Heart right ventricle (tissue), 16 donors: ENCODE results near the gene GRID1. TPM values are rescaled to one million over a fixed set of nuclear protein-coding genes. Genes with fewer than 3 reads are reported as not detected.
A peak's percentile ranks its signal among the peaks of the same experiment; 100 is the strongest.

Experiments used
- ATAC-seq, 8 donors: fragments of 200-7000 bp; cut with Tn5 transposase; one replicate each; pipeline ENCODE4 v1.9.1; 2020; ENCODE audit warnings: mild to moderate bottlenecking in 8 of 8, moderate library complexity in 8 of 8, moderate number of reproducible peaks in 1 of 8
- DNase-seq, 2 donors: peaks; one replicate each; pipeline ENCODE4 v3.0.0-alpha.2; 2020
- H3K27ac ChIP-seq, 10 donors: fragments of 200-600 bp; sonication (generic) in 2 of 10; one replicate each; pipeline versions ENCODE4 v1.5.0 to v1.8.0; 2020 to 2022; ENCODE audit warnings: mild to moderate bottlenecking in 3 of 10
- H3K27me3 ChIP-seq, 7 donors: fragments of 200-600 bp; one replicate each; pipeline ENCODE4 v1.8.0; 2021 to 2022; ENCODE audit warnings: mild to moderate bottlenecking in 2 of 7
- H3K36me3 ChIP-seq, 9 donors: fragments of 200-600 bp; sonication (generic) in 1 of 9; one replicate each; pipeline versions ENCODE4 v1.5.0 to v1.8.0; 2020 to 2022; ENCODE audit warnings: mild to moderate bottlenecking in 2 of 9
- H3K4me1 ChIP-seq, 9 donors: fragments of 200-600 bp; sonication (generic) in 1 of 9; one replicate each; pipeline versions ENCODE4 v1.5.0 to v1.8.0; 2020 to 2022; ENCODE audit warnings: mild to moderate bottlenecking in 4 of 9
- H3K4me3 ChIP-seq, 10 donors: fragments of 200-600 bp; sonication (generic) in 2 of 10; one replicate each; pipeline versions ENCODE4 v1.5.0 to v1.8.0; 2020 to 2022; ENCODE audit warnings: mild to moderate bottlenecking in 7 of 10, moderate library complexity in 2 of 10
- H3K9me3 ChIP-seq, 11 donors: fragments of 200-600 bp in 10 of 11; sonication (generic) in 2 of 11; one replicate each; pipeline versions ENCODE4 v1.5.0 to v1.8.0; 2013 to 2022; ENCODE audit warnings: mild to moderate bottlenecking in 2 of 11, control low read depth in 1 of 11, moderate library complexity in 1 of 11
- WGBS, 2 donors: extraction: QIAGEN DNeasy Blood & Tissue Kit; methylation state at CpG; one replicate each; pipeline ENCODE4 v1.1.7; 2013; ENCODE audit warnings: inconsistent platforms in 1 of 2; 5-methylcytosine and 5-hydroxymethylcytosine counted together
- intact Hi-C, 10 donors: fragments of 100-400 bp; cut with DNase I; formaldehyde crosslinking; loops; one replicate each; pipeline versions ENCODE4 v1.11.1 to v1.14.2; 2022
- polyA plus RNA-seq, 2 donors: library from polyadenylated mRNA; stranded (reverse); fragments of 200-250 nt; gene quantifications; one replicate each; pipeline ENCODE4 v1.2.3, GENCODE V29; 2013
- total RNA-seq, 10 donors: library from RNA; stranded (reverse); fragmentation: NEBNext Ultra II Directional in 3 of 10; extraction: Animal tissue kit (Norgen Biotek cat#: 25700) in 3 of 10; gene quantifications; one replicate each; pipeline versions ENCODE4 v1.2.1 to v1.2.4, GENCODE V29; 2021 to 2023
- TF ChIP-seq, protein P1 (sequence below), 9 donors: fragments of 200-600 bp; sonication (generic) in 2 of 9; IDR thresholded peaks; one replicate each; pipeline versions ENCODE4 v1.5.0 to v1.8.0; 2021 to 2022; ENCODE audit warnings: antibody characterized with exemption in 9 of 9, mild to moderate bottlenecking in 5 of 9, moderate library complexity in 1 of 9
- donor health status: Arrhythmogenic right ventricular cardiomyopathy.
- donor health status: ischemic (EF 13 %, LVEDD 7.1; RV severe dilation, severe dysfunction).
- donor health status: healthy with polysubstance abuse.
- donor health status: DM: no; HTN: yes; CAD: no.
- donor health status: DM: no; HTN: no; CAD: no.
- donor health status: ischemic (EF 25% LVEDD 6.9; RV normal size, moderate dysfunction).
- donor health status: ischemic (EF 25% LVEDD 5.7; RV mildly dilated, moderate dysfunction).
- donor health status: healthy.
- donor health status: DM: yes; HTN: yes; CAD: no.
- donor health status: Ischemic cardiomyopathy.
- donor health status: ischemic (EF 35%, LVEDD 5.7; RV mildly dilated, moderate dysfunction).
- donor health status: nonischemic (EF 11% LVEDD 7.7; RV severe dilation, severe dysfunction).
- donor health status: DM: yes; HTN: yes; CAD: no.
- donor health status: PGD.
- donor health status: ischemic (EF 29% LVEDD 5.4; RV normal size, mild dysfunction).
- donor health status: nonischemic (EF 23%, LVEDD 6.1; RV moderate dilation, normal function).

Gene GRID1
- total and polyA plus RNA-seq, 12 donors = 0.44 to 3.4 (median 1.5) TPM

DNA sequence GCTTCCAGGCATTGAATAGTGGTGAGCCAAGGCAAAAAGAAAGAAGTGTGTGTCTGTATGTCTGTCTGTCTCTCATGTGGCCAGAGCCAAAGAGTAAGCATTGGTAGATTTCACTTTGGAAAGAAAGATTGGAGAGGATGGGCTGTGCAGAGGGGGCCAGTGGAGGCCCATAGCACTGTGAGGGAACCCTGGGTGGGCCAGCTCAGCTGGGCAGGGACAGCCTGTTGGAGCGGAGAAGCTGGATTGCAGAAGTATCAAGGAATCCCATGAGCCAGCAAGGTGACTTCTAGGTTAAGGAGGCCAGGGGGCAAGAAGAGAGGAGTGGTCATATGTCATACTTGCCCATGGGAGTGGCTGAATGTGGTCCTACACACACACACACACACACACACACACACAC, 1.5 kb upstream of the GRID1 start:
- 88 to 100% methylated on average over 1 of the region's 1 CpG for WGBS, 2 donors
- peaks cover 7 to 91% (median 84%) of the 10 kb centered on the region in 7 donors for H3K27me3 ChIP-seq

GRCh38 chr10:86367152-86367951, 757 bp upstream of the GRID1 start:
- H3K36me3 ChIP-seq = no peaks in the 10 kb centered on the region
- no peaks in the 10 kb centered on the region for H3K9me3 ChIP-seq
- DNase-seq = peak in 1 of 2 donors; percentile 38
- intact Hi-C loops = loop anchor here in 5 of 10 donors (5.0 to 10.0 kb wide), 4 partner anchors 263 to 823 kb away; no protein-coding TSS in a partner anchor
- TF ChIP-seq, protein P1, sequence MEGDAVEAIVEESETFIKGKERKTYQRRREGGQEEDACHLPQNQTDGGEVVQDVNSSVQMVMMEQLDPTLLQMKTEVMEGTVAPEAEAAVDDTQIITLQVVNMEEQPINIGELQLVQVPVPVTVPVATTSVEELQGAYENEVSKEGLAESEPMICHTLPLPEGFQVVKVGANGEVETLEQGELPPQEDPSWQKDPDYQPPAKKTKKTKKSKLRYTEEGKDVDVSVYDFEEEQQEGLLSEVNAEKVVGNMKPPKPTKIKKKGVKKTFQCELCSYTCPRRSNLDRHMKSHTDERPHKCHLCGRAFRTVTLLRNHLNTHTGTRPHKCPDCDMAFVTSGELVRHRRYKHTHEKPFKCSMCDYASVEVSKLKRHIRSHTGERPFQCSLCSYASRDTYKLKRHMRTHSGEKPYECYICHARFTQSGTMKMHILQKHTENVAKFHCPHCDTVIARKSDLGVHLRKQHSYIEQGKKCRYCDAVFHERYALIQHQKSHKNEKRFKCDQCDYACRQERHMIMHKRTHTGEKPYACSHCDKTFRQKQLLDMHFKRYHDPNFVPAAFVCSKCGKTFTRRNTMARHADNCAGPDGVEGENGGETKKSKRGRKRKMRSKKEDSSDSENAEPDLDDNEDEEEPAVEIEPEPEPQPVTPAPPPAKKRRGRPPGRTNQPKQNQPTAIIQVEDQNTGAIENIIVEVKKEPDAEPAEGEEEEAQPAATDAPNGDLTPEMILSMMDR (IDR thresholded peaks at IDR 0.05) = no peak
- 9% methylated on average over 62 of the region's 62 CpGs for WGBS, 2 donors
- no peak overlapping the region for H3K27ac ChIP-seq
- H3K4me3 ChIP-seq = peak overlapping the region; percentile 23 to 65 (median 53)
- H3K27me3 ChIP-seq = peaks cover 7 to 91% (median 82%) of the 10 kb centered on the region in 7 donors
- ATAC-seq = peak in 2 of 8 donors; percentile 8 to 21
- peaks cover 0 to 32% (median 20%) of the 10 kb centered on the region in 9 donors for H3K4me1 ChIP-seq

More for the DNA sequence above, 1.5 kb upstream of the GRID1 start:
- Histone ChIP-seq H3K36me3 (no peaks in the 10 kb centered on the region), H3K4me1 (peaks cover 0 to 29% (median 16%) of the 10 kb centered on the region in 9 donors), H3K4me3 (no peak overlapping the region), H3K27ac (no peak overlapping the region), H3K9me3 (no peaks in the 10 kb centered on the region)
- intact Hi-C loops = loop anchor here in 5 of 10 donors (5.0 to 10.0 kb wide), 4 partner anchors 263 to 823 kb away; no protein-coding TSS in a partner anchor
- TF ChIP-seq, protein P1 (IDR thresholded peaks at IDR 0.05) = no peak
- DNase-seq = no peak
- ATAC-seq = no peak

DNA sequence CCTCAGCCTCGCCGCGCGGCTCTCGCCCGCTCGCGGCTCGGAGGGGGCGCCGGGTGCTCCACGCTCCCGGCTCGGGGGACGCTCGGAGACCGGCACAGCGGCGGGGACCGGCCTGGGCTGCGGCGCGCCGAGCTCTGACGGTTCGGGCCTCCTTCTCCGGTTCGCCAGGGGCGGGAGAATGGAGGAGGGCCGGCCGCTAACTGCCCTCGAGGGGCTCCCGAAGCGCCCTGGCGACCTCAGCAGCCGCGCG, 232 bp upstream of the GRID1 start:
- Histone ChIP-seq H3K9me3 (no peaks in the 10 kb centered on the region), H3K36me3 (no peaks in the 10 kb centered on the region), H3K27ac (no peak overlapping the region), H3K4me1 (peaks cover 0 to 38% (median 20%) of the 10 kb centered on the region in 9 donors), H3K4me3 (peak overlapping the region; percentile 23 to 65 (median 53)), H3K27me3 (peaks cover 7 to 91% (median 77%) of the 10 kb centered on the region in 7 donors)
- TF ChIP-seq, protein P1 (IDR thresholded peaks at IDR 0.05) = no peak
- intact Hi-C loops = loop anchor here in 5 of 10 donors (1.0 to 10.0 kb wide), 5 partner anchors 18 to 822 kb away; no protein-coding TSS in a partner anchor
- ATAC-seq = peak in 3 of 8 donors; percentile 35 to 44 (median 42)
- WGBS, 2 donors = 1% methylated on average over 29 to 38 of the region's 38 CpGs
- no peak for DNase-seq

DNA sequence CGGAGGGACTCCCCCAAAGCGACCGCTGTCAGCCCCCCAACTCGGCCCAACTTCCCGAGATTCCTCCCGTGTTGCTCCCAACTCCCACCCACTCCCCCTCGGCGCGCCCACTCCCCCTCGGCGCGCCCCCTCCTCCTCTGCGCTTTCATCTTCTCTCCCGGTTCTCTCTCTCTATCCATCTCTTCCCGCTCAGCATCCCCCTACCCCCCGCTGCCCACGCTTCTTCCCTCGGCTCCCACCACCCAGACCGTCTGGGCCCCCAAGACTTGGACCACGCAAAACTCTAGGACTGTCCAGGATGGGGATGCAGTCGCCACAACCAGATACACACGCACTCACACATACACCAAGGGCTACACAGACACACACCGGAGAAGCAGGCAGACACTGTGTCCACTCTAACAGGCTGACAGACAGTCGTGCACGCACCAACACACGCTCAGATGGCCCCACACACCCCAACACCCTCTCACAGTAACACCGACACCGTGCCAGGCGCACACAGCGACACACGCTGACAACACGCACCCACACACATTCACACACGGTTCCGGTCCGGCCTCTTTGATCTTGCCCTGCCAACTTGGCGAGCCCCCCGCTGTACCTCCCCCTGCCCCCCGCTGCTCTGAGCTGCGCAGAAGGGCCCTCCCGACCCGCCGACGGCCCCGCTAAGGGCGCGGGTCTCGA, 1.1 kb downstream of the GRID1 start:
- DNase-seq (no peak), ATAC-seq (no peak)
- Histone ChIP-seq H3K4me1 (peaks cover 0 to 51% (median 31%) of the 10 kb centered on the region in 9 donors), H3K9me3 (no peaks in the 10 kb centered on the region), H3K4me3 (peak overlapping the region in 9 of 10 donors; percentile 44 to 65 (median 55)), H3K36me3 (no peaks in the 10 kb centered on the region), H3K27me3 (peaks cover 7 to 87% (median 65%) of the 10 kb centered on the region in 7 donors), H3K27ac (no peak overlapping the region)
- TF ChIP-seq, protein P1 (IDR thresholded peaks at IDR 0.05) = no peak
- intact Hi-C loops = loop anchor here in 5 of 10 donors (1.0 to 10.0 kb wide), 5 partner anchors 20 to 821 kb away; no protein-coding TSS in a partner anchor
- WGBS, 2 donors = 4 to 6% methylated on average over 47 of the region's 47 CpGs
